Measurements from ENCODE around the gene WSCD2. TPM values are rescaled to one million over a fixed set of nuclear protein-coding genes. Genes with fewer than 3 reads are reported as not detected.

Gene WSCD2
- total RNA-seq, 2 experiments from 2014 or later, result not detected

GRCh38 chr12:108270849-108271143 is 141.7 kb downstream of the WSCD2 start:
- H3K36me3 Mint-ChIP-seq (ENCODE audit: low read depth), result no peaks in the 10 kb centered on the region
- peaks cover 11% of the 10 kb centered on the region for H3K27me3 Mint-ChIP-seq
- POLR2A ChIA-PET, result no interaction called here
- no peak for TF ChIP-seq CTCF (IDR thresholded peaks at IDR 0.05)
- H3K36me3 ChIP-seq (ENCODE audit: insufficient read depth, low read length), result no peaks in the 10 kb centered on the region
- H3K4me1 ChIP-seq (ENCODE audit: insufficient read depth, low read length), result no peaks in the 10 kb centered on the region
- no peak overlapping the region for H3K27ac ChIP-seq (ENCODE audit: low read depth in 1 of 2, low read length in 2 of 2)
- CTCF ChIA-PET, result no interaction called here
- no peak overlapping the region for H3K4me3 Mint-ChIP-seq
- no peak overlapping the region for H3K4me3 ChIP-seq (ENCODE audit: low read length)
- no peaks in the 10 kb centered on the region for H3K9me3 ChIP-seq (ENCODE audit: control insufficient read depth in 1 of 2, insufficient read depth in 1 of 2, low read length in 2 of 2)
- intact Hi-C loops (cut with DNase I, micrococcal nuclease), result no loop called here
- H3K27me3 ChIP-seq (ENCODE audit: control insufficient read depth in 1 of 2, insufficient read depth in 2 of 2, low read length in 2 of 2), result peaks cover 2% of the 10 kb centered on the region in 2 experiments
- no peak for ATAC-seq (ENCODE audit: poor library complexity)
- H3K9me3 Mint-ChIP-seq, result no peaks in the 10 kb centered on the region
- H3K4me1 Mint-ChIP-seq (ENCODE audit: low read depth), result no peaks in the 10 kb centered on the region
- no peak for DNase-seq
- H3K27ac Mint-ChIP-seq, result no peak overlapping the region

GRCh38 chr12:108271951-108272872 is 143.1 kb downstream of the WSCD2 start:
- no peaks in the 10 kb centered on the region for H3K9me3 ChIP-seq (ENCODE audit: control insufficient read depth in 1 of 2, insufficient read depth in 1 of 2, low read length in 2 of 2)
- H3K27me3 Mint-ChIP-seq, result peaks cover 11% of the 10 kb centered on the region
- ATAC-seq (ENCODE audit: poor library complexity) (no peak), DNase-seq (no peak)
- H3K27ac ChIP-seq (ENCODE audit: low read depth in 1 of 2, low read length in 2 of 2), result no peak overlapping the region
- CTCF ChIA-PET, result no interaction called here
- H3K36me3 ChIP-seq (ENCODE audit: insufficient read depth, low read length), result no peaks in the 10 kb centered on the region
- POLR2A ChIA-PET, result no interaction called here
- TF ChIP-seq CTCF (IDR thresholded peaks at IDR 0.05), result no peak
- no peak overlapping the region for H3K4me3 ChIP-seq (ENCODE audit: low read length)
- H3K27ac Mint-ChIP-seq, result no peak overlapping the region
- no peak overlapping the region for H3K4me3 Mint-ChIP-seq
- no peaks in the 10 kb centered on the region for H3K4me1 ChIP-seq (ENCODE audit: insufficient read depth, low read length)
- intact Hi-C loops (cut with DNase I, micrococcal nuclease), result no loop called here
- no peaks in the 10 kb centered on the region for H3K36me3 Mint-ChIP-seq (ENCODE audit: low read depth)
- peaks cover 0 to 2% of the 10 kb centered on the region in 2 experiments for H3K27me3 ChIP-seq (ENCODE audit: control insufficient read depth in 1 of 2, insufficient read depth in 2 of 2, low read length in 2 of 2)
- H3K4me1 Mint-ChIP-seq (ENCODE audit: low read depth), result no peaks in the 10 kb centered on the region
- H3K9me3 Mint-ChIP-seq, result no peaks in the 10 kb centered on the region

GRCh38 chr12:108273217-108273616 is 144.1 kb downstream of the WSCD2 start:
- Histone ChIP-seq H3K36me3 (ENCODE audit: insufficient read depth, low read length) (no peaks in the 10 kb centered on the region), H3K4me3 (ENCODE audit: low read length) (no peak overlapping the region), H3K27me3 (ENCODE audit: control insufficient read depth in 1 of 2, insufficient read depth in 2 of 2, low read length in 2 of 2) (peaks cover 0 to 2% of the 10 kb centered on the region in 2 experiments), H3K27ac (ENCODE audit: low read depth in 1 of 2, low read length in 2 of 2) (no peak overlapping the region), H3K9me3 (ENCODE audit: control insufficient read depth in 1 of 2, insufficient read depth in 1 of 2, low read length in 2 of 2) (no peaks in the 10 kb centered on the region), H3K4me1 (ENCODE audit: insufficient read depth, low read length) (no peaks in the 10 kb centered on the region)
- no peak overlapping the region for H3K27ac Mint-ChIP-seq
- no peaks in the 10 kb centered on the region for H3K9me3 Mint-ChIP-seq
- no peak for TF ChIP-seq CTCF (IDR thresholded peaks at IDR 0.05)
- ATAC-seq (ENCODE audit: poor library complexity) (no peak), DNase-seq (no peak)
- intact Hi-C loops (cut with DNase I, micrococcal nuclease), result no loop called here
- H3K4me1 Mint-ChIP-seq (ENCODE audit: low read depth), result no peaks in the 10 kb centered on the region
- ChIA-PET POLR2A (no interaction called here), CTCF (no interaction called here)
- no peak overlapping the region for H3K4me3 Mint-ChIP-seq
- H3K36me3 Mint-ChIP-seq (ENCODE audit: low read depth), result no peaks in the 10 kb centered on the region
- peaks cover 7% of the 10 kb centered on the region for H3K27me3 Mint-ChIP-seq

All from CD4-positive, alpha-beta T cell (primary cell).